ENCODE results near the gene PSD2.

DNA sequence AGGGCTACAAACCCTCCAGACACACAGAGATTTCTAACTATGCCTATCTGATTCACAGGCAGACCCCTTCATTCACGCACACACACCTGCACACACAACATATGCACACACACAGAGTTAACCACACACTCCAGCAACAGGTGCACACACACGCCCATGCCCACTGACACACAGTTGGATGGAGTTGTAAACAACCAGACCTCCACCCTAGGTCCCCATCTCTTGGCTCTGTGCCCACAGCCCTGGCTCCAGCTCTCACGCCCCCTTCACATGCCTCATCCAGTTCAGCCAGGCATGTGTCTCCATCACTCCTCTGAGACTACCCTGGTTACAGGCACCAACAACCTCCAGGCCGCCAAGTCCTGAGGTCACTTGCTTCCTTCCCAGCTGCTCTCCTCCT, 61.1 kb downstream of the PSD2 start:
- TF ChIP-seq CTCF (IDR thresholded peaks at IDR 0.05) (no peak), EZH2 (IDR thresholded peaks at IDR 0.05; ENCODE audit: borderline replicate concordance, insufficient read depth, low read depth, low read length, poor library complexity, severe bottlenecking) (no peak)
